ENCODE results near the gene SOX10.

The SOX10 gene

GRCh38 chr22:37971475-37972434 lies 12.6 kb downstream of the SOX10 start:
- TF ChIP-seq, protein P1, sequence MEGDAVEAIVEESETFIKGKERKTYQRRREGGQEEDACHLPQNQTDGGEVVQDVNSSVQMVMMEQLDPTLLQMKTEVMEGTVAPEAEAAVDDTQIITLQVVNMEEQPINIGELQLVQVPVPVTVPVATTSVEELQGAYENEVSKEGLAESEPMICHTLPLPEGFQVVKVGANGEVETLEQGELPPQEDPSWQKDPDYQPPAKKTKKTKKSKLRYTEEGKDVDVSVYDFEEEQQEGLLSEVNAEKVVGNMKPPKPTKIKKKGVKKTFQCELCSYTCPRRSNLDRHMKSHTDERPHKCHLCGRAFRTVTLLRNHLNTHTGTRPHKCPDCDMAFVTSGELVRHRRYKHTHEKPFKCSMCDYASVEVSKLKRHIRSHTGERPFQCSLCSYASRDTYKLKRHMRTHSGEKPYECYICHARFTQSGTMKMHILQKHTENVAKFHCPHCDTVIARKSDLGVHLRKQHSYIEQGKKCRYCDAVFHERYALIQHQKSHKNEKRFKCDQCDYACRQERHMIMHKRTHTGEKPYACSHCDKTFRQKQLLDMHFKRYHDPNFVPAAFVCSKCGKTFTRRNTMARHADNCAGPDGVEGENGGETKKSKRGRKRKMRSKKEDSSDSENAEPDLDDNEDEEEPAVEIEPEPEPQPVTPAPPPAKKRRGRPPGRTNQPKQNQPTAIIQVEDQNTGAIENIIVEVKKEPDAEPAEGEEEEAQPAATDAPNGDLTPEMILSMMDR (IDR thresholded peaks at IDR 0.05; ENCODE audit: low read depth, low read length, missing control alignments): no peak
- no peak for DNase-seq (ENCODE audit: low read depth)
- in situ Hi-C loops (cut with HindIII; ENCODE audit: low sequenced_read_pairs): no loop called here
- H3K4me3 ChIP-seq (ENCODE audit: low read depth, low read length): no peak overlapping the region

DNA sequence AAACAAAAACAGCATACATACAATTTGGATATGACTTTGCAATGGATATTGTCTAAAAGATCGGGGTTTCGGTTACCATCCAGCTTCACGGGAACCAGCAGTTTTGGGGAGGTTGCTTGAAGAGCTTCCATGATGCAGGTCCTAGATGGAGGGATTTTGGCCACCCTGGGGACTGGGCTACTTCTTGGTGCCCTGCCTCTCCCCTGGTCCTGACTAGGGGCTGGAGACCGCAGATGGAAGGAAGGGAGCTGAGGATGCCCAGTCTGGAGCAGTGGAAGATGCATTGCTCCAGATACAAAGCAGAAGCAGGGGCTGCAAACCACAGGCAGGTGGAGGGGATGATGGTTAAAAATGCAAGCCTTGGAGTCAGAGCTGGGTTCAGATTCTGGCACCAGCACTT lies 13.5 kb downstream of the SOX10 start:
- in situ Hi-C loops (cut with HindIII; ENCODE audit: low sequenced_read_pairs): no loop called here
- no peak overlapping the region for H3K4me3 ChIP-seq (ENCODE audit: low read depth, low read length)
- DNase-seq (ENCODE audit: low read depth): no peak
- TF ChIP-seq, protein P1 (IDR thresholded peaks at IDR 0.05; ENCODE audit: low read depth, low read length, missing control alignments): no peak

DNA sequence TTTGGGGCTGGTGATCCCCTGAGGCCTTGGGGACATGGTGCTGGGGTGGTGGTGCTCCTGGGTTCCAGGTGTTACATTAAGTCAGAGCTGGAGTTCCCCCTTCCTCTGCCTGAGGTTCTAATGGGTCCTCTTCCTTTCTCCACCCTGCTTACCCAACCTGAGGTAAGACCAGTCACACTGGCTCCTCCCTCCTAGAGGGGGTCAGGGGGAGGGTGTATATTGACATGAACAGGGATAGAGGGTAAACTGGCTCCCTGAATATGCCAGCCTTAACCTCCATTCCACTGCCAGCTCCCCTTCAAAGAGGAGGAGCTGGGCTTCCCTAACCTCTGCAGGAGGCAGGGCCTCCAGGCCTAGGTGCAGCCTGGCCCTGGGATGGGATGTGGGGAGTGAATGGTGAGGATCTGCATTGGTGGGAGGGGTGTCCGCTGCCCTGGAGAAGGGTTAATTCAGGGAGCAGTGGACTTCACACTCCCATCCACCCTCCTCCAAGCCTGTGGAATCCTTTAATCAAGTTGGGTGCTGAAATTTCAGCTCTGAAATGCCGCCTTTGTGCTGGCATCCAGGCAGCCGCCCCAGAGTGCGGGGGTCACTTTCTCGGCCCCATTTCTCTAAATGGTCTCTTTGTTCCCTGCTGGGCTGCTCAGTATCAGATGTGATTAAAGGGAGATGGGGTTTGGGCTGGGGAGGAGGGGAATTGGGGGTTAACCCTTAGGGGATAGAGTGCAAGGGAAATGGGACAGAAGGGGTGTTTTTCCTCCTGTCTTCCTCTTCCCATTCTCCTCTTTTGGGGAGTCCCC lies 15.7 kb downstream of the SOX10 start:
- no peak for DNase-seq (ENCODE audit: low read depth)
- in situ Hi-C loops (cut with HindIII; ENCODE audit: low sequenced_read_pairs): no loop called here
- no peak overlapping the region for H3K4me3 ChIP-seq (ENCODE audit: low read depth, low read length)
- TF ChIP-seq, protein P1 (IDR thresholded peaks at IDR 0.05; ENCODE audit: low read depth, low read length, missing control alignments): no peak

DNA sequence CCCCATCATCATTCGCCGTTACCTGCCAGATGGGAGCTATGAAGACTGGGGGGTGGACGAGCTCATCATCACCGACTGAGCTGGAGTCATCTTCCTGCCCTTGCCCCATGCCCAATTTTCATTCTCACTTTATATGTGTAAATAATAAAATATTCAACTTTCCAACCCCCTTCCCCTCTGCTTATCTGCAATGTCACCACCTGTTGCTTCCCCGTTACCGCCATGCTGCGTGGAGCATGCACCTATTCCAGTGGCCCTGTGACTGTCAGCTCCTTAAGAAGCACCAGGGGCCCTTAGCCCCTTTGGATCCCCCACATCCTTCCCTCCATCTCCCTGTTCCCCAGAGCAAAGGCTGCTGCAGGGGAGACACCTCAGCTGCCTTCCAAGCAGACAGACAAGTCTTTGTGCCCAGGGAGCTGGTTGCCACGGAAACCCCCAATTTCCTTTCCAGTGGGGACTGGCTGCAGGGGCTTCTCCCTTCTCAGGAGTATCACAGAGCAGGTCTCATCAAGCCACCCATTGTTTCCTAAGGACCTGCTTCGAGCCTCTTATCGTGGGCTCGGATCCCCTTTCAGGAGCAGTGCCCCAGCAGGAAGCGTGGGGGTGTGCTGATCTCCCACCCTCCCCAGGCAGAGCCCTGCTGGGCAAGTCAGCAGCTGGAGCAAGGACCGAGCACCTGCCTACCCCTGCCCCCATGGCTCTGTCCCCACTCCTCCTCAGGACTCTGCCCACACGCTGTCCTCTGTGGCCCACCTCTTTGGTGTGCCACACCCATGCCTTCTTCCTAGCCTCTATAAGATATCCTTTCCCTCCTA lies 16.5 kb downstream of the SOX10 start:
- TF ChIP-seq, protein P1 (IDR thresholded peaks at IDR 0.05; ENCODE audit: low read depth, low read length, missing control alignments): no peak
- no peak for DNase-seq (ENCODE audit: low read depth)
- in situ Hi-C loops (cut with HindIII; ENCODE audit: low sequenced_read_pairs): no loop called here
- H3K4me3 ChIP-seq (ENCODE audit: low read depth, low read length): no peak overlapping the region

GRCh38 chr22:37967147-37967546 lies 17.2 kb downstream of the SOX10 start:
- no peak overlapping the region for H3K4me3 ChIP-seq (ENCODE audit: low read depth, low read length)
- in situ Hi-C loops (cut with HindIII; ENCODE audit: low sequenced_read_pairs): no loop called here
- no peak for DNase-seq (ENCODE audit: low read depth)
- TF ChIP-seq, protein P1 (IDR thresholded peaks at IDR 0.05; ENCODE audit: low read depth, low read length, missing control alignments): no peak
